HepG2 (cell line): ENCODE results near the gene BMF. TPM values are rescaled to one million over a fixed set of nuclear protein-coding genes. Genes with fewer than 3 reads are reported as not detected.

ENCODE experiments used
- CTCF ChIP-seq: sonication (generic); formaldehyde crosslinking; IDR thresholded peaks from 2 replicates; pipeline ENCODE4 v1.5.0; 2020; ENCODE audit warnings: mild to moderate bottlenecking, missing genetic modification reagents, moderate library complexity
- GATA4 ChIP-seq: sonication (generic); IDR thresholded peaks from 2 replicates; pipeline ENCODE4 v1.6.1; 2016; ENCODE audit warnings: antibody characterized with exemption, low read depth, borderline replicate concordance
- GFI1 ChIP-seq: sonication (generic); formaldehyde crosslinking; IDR thresholded peaks from 2 replicates; pipeline ENCODE4 v1.5.0; 2020; ENCODE audit warnings: missing genetic modification reagents, mild to moderate bottlenecking, borderline replicate concordance
- HNF1A ChIP-seq, 2 experiments: sonication (generic) in 1 of 2; formaldehyde crosslinking in 1 of 2; IDR thresholded peaks; 2 replicates each; pipeline versions ENCODE4 v1.4.0 to v1.6.1; 2016 to 2020; ENCODE audit warnings: borderline replicate concordance in 1 of 2, low read depth in 1 of 2, mild to moderate bottlenecking in 1 of 2, missing genetic modification reagents in 1 of 2
- HNF4G ChIP-seq, 2 experiments: sonication (generic) in 1 of 2; formaldehyde crosslinking in 1 of 2; IDR thresholded peaks; 2 replicates each; pipeline versions ENCODE4 v1.4.0 to v1.6.1; 2011 to 2020; ENCODE audit warnings: borderline replicate concordance in 2 of 2, low read depth in 2 of 2, mild to moderate bottlenecking in 2 of 2, low read length in 1 of 2, missing genetic modification reagents in 1 of 2, moderate library complexity in 1 of 2
- ISL2 ChIP-seq: sonication (generic); formaldehyde crosslinking; IDR thresholded peaks from 2 replicates; pipeline ENCODE4 v1.5.0; 2020; ENCODE audit warnings: missing genetic modification reagents
- LCORL ChIP-seq, 2 experiments: fragments of 450-650 bp in 1 of 2; sonication (generic) in 1 of 2; formaldehyde crosslinking in 1 of 2; IDR thresholded peaks; 2 replicates each; pipeline versions ENCODE4 v1.5.0 to v1.6.1; 2017 to 2020; ENCODE audit warnings: antibody characterized with exemption in 1 of 2, missing genetic modification reagents in 1 of 2
- TFAP4 ChIP-seq: sonication (generic); IDR thresholded peaks from 2 replicates; pipeline ENCODE4 v1.6.1; 2016; ENCODE audit warnings: low read depth, borderline replicate concordance
- ZFP1 ChIP-seq: IDR thresholded peaks from 2 replicates; pipeline ENCODE4 v1.6.1; 2016
- ZNF558 ChIP-seq: sonication (generic); formaldehyde crosslinking; IDR thresholded peaks from 2 replicates; pipeline ENCODE4 v1.9.0; 2022; ENCODE audit warnings: mild to moderate bottlenecking, missing genetic modification reagents, borderline replicate concordance
- ZNF784 ChIP-seq: sonication (generic); formaldehyde crosslinking; IDR thresholded peaks from 2 replicates; pipeline ENCODE4 v1.5.1; 2020; ENCODE audit warnings: missing genetic modification reagents, mild to moderate bottlenecking, borderline replicate concordance
- ZNF788 ChIP-seq: sonication (generic); formaldehyde crosslinking; IDR thresholded peaks from 2 replicates; pipeline ENCODE4 v1.5.0; 2020; ENCODE audit warnings: mild to moderate bottlenecking, missing genetic modification reagents, borderline replicate concordance
- ZNF790 ChIP-seq: sonication (generic); formaldehyde crosslinking; IDR thresholded peaks from 2 replicates; pipeline ENCODE4 v1.8.0; 2022; ENCODE audit warnings: missing genetic modification reagents, mild to moderate bottlenecking, borderline replicate concordance
- polyA plus RNA-seq, 8 experiments: library from polyadenylated mRNA; depleted of rRNA in 3 of 8; stranded (reverse) in 7 of 8; unstranded in 1 of 8; fragments of >200 nt; fragmentation: Illumina TruSeq in 4 of 8; extraction: Trizol in 4 of 8; gene quantifications; 2 replicates each; pipeline versions ENCODE4 v1.2.1 to v1.2.3, GENCODE V29; 2011 to 2016; ENCODE audit warnings: low read depth in 4 of 8, missing spikeins in 1 of 8, mixed read lengths in 1 of 8; ENCODE audit not compliant: insufficient read depth in 1 of 8
- total RNA-seq, 5 experiments: library from RNA; depleted of rRNA; stranded (reverse); fragments of >200 nt; fragmentation: Illumina TruSeq; extraction: Trizol; gene quantifications; 2 replicates each; pipeline ENCODE4 v1.2.3, GENCODE V29; 2016; ENCODE audit warnings: low read depth in 1 of 5
- TF ChIP-seq, protein P1 (sequence below): sonication (generic); formaldehyde crosslinking; conservative IDR thresholded peaks from 2 replicates; pipeline ENCODE4 v1.8.1; 2023; ENCODE audit warnings: missing genetic modification reagents

Gene BMF
- total and polyA plus RNA-seq, 2 of the 13 experiments (the other 11 are each of a cell fraction or from before 2014, with no cell fraction given): 8.7 to 15.9 TPM

- TF ChIP-seq ZFP1 (CRISPR knock-in tag) (0 out of 2 replicates have a peak, but pooled peaks have one; percentile 59), TFAP4 (peak; percentile 29; the same call in 1 of the 2 replicates), ZNF784 (0 out of 2 replicates have a peak, but pooled peaks have one; percentile 17), GFI1 (CRISPR knock-in tag) (peak; percentile 51; the same call in 1 of the 2 replicates), HNF4G (IDR thresholded peaks at IDR 0.05; ENCODE audit: borderline replicate concordance, low read depth, low read length) (no peak), HNF4G (CRISPR knock-in tag; IDR thresholded peaks at IDR 0.05; ENCODE audit: borderline replicate concordance, low read depth) (peak; percentile 25; the same call in 1 of the 2 replicates), LCORL (IDR thresholded peaks at IDR 0.05) (no peak), LCORL (CRISPR knock-in tag; IDR thresholded peaks at IDR 0.05) (no peak; the same call in 1 of the 2 replicates), ZNF790 (CRISPR knock-in tag) (peak; percentile 66; the same call in 1 of the 2 replicates), HNF1A (IDR thresholded peaks at IDR 0.05; ENCODE audit: low read depth) (0 out of 2 replicates have a peak, but pooled peaks have one; percentile 13), HNF1A (CRISPR knock-in tag; IDR thresholded peaks at IDR 0.05; ENCODE audit: borderline replicate concordance) (peak; percentile 35), ISL2 (no peak), ZNF788 (CRISPR knock-in tag) (0 out of 2 replicates have a peak, but pooled peaks have one; percentile 56), GATA4 (peak; percentile 68; the same call in 1 of the 2 replicates), ZNF558 (CRISPR knock-in tag) (peak; percentile 66; the same call in 1 of the 2 replicates), CTCF (CRISPR knock-in tag) (peak; percentile 15)
- TF ChIP-seq, protein P1, sequence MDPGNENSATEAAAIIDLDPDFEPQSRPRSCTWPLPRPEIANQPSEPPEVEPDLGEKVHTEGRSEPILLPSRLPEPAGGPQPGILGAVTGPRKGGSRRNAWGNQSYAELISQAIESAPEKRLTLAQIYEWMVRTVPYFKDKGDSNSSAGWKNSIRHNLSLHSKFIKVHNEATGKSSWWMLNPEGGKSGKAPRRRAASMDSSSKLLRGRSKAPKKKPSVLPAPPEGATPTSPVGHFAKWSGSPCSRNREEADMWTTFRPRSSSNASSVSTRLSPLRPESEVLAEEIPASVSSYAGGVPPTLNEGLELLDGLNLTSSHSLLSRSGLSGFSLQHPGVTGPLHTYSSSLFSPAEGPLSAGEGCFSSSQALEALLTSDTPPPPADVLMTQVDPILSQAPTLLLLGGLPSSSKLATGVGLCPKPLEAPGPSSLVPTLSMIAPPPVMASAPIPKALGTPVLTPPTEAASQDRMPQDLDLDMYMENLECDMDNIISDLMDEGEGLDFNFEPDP (CRISPR knock-in tag): no peak
Measured at GRCh38 chr15:40038638-40039543, 69.8 kb downstream of the BMF start, which contains the start of gene SRP14 (continued).
